Measurements from ENCODE around the gene BACE2. TPM values are rescaled to one million over a fixed set of nuclear protein-coding genes. Genes with fewer than 3 reads are reported as not detected.

The BACE2 gene
- total RNA-seq, 1 donor from 2014 or later: 2.2 TPM

DNA sequence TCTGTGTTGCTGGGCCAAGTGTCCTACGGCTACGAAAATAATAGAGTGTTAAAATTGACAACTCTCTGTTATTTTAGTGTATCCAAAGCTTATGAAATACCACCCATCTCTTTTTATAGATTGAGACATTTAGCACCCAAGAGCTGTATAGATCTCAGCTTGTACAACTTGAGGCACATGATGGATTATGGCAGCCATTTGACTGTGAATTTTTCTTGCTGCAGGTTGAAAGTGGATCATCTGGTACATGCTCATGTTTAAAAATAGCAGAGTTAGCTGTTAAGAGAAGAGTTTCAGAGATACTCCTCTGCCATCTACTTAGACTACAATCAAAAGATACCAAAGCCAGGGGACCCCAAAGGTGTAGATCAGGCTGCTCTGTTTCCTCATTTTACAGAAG is 99.4 kb downstream of the BACE2 start:
- intact Hi-C loops (cut with micrococcal nuclease): no loop called here
- Mint-ChIP-seq H3K9me3 (peaks cover 6% of the 10 kb centered on the region), H3K27ac (no peak overlapping the region), H3K4me3 (ENCODE audit: low read depth) (no peak overlapping the region), H3K4me1 (ENCODE audit: low read depth) (no peaks in the 10 kb centered on the region), H3K27me3 (ENCODE audit: low read depth) (peaks cover 10% of the 10 kb centered on the region), H3K36me3 (ENCODE audit: low read depth) (no peaks in the 10 kb centered on the region)
- DNase-seq (ENCODE audit: low spot score): no peak

DNA sequence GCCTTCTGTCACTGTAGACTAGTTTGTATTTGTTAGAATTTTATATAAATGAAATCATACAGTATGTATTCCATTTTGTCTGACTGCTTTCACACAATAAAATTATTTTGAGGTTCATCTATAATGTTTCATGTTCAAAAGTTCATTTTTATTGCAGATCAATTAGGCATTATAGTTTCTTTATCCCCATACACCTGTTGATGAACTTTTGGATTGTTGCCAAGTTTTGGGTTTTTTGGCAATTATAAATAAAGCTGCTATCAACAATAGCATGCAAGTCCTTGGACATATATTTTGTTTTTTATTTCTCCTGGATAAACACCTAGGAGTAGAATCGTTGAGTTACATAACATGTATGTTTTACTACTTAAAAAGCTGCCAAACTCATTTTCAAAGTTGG is 101.6 kb downstream of the BACE2 start:
- DNase-seq (ENCODE audit: low spot score): no peak
- Mint-ChIP-seq H3K36me3 (ENCODE audit: low read depth) (no peaks in the 10 kb centered on the region), H3K9me3 (peaks cover 14% of the 10 kb centered on the region), H3K4me3 (ENCODE audit: low read depth) (no peak overlapping the region), H3K4me1 (ENCODE audit: low read depth) (no peaks in the 10 kb centered on the region), H3K27me3 (ENCODE audit: low read depth) (peaks cover 5% of the 10 kb centered on the region), H3K27ac (no peak overlapping the region)
- intact Hi-C loops (cut with micrococcal nuclease): no loop called here

DNA sequence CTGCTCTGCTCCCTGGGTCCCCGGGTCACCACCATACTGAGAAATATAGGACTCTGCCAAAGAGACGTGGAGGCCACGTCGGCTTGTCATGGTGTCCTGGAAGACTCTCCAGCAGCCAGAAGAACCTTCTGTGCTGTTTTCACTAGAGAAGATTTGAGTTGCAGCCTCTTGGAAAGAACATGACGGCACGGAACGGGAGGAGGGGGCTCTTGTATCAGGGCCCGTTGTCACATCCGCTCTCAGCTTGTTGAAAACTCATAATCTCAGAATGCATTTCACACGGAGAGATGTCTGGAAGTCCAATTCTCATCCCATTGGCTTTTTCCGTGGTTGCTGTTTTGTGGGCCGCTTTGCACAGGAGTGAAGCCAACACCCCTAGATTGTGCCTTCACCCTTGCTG is 109.2 kb downstream of the BACE2 start:
- H3K9me3 Mint-ChIP-seq: peaks cover 9% of the 10 kb centered on the region
- no peak for DNase-seq (ENCODE audit: low spot score)
- no peak overlapping the region for H3K4me3 Mint-ChIP-seq (ENCODE audit: low read depth)
- no peaks in the 10 kb centered on the region for H3K27me3 Mint-ChIP-seq (ENCODE audit: low read depth)
- no peak overlapping the region for H3K27ac Mint-ChIP-seq
- H3K36me3 Mint-ChIP-seq (ENCODE audit: low read depth): no peaks in the 10 kb centered on the region
- intact Hi-C loops (cut with micrococcal nuclease): no loop called here
- no peaks in the 10 kb centered on the region for H3K4me1 Mint-ChIP-seq (ENCODE audit: low read depth)

DNA sequence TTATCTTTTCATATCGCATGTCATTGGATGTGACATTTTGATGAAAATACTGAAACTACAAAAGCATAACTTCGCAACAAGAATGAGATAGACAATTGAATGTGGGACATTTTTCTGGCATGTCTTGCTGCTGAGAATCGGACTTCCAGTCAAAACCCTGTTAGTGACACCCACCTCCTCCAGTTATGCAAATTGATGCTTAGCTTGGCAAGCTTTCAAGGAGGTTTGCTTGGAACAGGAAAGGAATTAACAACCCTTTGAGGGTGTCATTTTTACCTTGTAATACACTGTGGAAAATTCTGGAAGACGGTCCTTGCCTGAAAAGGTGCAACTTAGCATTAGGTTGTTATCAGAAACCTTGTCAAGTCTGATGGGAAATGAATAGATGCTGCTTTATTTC is 109.9 kb downstream of the BACE2 start:
- Mint-ChIP-seq H3K27me3 (ENCODE audit: low read depth) (peaks cover under 1% of the 10 kb centered on the region), H3K36me3 (ENCODE audit: low read depth) (no peaks in the 10 kb centered on the region), H3K9me3 (peaks cover 3% of the 10 kb centered on the region), H3K4me3 (ENCODE audit: low read depth) (no peak overlapping the region), H3K27ac (no peak overlapping the region), H3K4me1 (ENCODE audit: low read depth) (no peaks in the 10 kb centered on the region)
- intact Hi-C loops (cut with micrococcal nuclease): no loop called here
- DNase-seq (ENCODE audit: low spot score): no peak

DNA sequence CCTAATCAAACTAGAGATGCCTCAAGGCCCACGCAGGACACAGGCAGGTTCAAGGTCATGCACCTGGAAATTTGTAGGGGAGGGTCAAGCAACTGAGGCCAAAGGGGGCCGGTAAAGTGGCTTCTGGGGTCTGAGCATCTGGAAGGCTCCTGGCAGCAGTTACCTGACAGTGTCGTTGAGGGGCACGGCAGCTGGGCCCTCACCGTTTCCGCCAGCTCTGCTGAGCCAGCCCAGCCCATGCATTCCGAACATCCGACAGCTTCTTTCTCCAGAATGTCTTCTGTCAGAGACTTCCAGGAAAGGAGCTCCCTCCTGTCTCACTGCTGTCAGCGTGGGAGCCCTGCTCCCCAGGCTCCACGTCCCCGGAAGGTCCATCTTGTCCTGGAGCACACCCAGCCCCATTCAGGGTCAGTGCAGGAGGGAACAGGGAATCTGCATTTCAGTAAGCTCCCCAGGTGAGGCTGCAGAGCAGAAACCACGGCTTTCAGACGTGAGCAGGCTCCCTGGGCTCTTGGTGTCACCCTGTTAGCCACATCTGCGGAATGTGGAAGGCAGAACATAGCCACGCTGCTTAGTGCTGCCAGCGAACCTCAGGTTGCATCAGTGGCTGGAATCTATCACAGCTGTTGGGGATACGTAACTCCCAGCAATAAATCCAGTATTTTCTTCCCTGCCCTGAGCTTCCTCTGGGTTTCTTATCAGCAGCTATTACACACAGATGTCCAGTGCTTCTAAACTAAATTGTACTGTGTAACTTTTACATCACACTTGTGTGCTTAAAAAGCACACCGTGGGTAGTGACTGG is 112.4 kb downstream of the BACE2 start:
- peaks cover 7% of the 10 kb centered on the region for H3K27me3 Mint-ChIP-seq (ENCODE audit: low read depth)
- no peak for DNase-seq (ENCODE audit: low spot score)
- no peak overlapping the region for H3K27ac Mint-ChIP-seq
- no peaks in the 10 kb centered on the region for H3K36me3 Mint-ChIP-seq (ENCODE audit: low read depth)
- intact Hi-C loops (cut with micrococcal nuclease): no loop called here
- no peaks in the 10 kb centered on the region for H3K4me1 Mint-ChIP-seq (ENCODE audit: low read depth)
- no peaks in the 10 kb centered on the region for H3K9me3 Mint-ChIP-seq
- H3K4me3 Mint-ChIP-seq (ENCODE audit: low read depth): no peak overlapping the region

DNA sequence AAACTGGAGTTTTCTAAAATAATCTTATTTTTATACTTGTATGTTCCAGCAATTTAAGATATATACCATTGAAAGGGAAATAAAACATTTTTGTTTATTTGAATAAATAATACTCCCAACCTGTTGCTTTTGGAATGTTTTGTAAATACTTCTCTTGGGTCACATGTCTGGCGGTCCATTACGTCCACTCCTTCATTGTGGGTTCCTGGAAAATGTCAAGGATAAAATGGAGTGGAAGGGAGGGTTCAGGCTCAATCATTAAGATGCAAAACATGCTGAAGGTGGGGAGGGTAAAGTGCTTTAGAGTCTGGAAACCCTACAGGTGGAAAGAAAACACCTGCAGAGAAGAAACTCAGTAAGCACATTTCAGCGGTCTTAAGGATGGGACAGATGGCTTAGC is 114.5 kb downstream of the BACE2 start:
- H3K36me3 Mint-ChIP-seq (ENCODE audit: low read depth): no peaks in the 10 kb centered on the region
- no peak overlapping the region for H3K27ac Mint-ChIP-seq
- H3K4me1 Mint-ChIP-seq (ENCODE audit: low read depth): no peaks in the 10 kb centered on the region
- intact Hi-C loops (cut with micrococcal nuclease): no loop called here
- H3K9me3 Mint-ChIP-seq: no peaks in the 10 kb centered on the region
- no peak for DNase-seq (ENCODE audit: low spot score)
- peaks cover 12% of the 10 kb centered on the region for H3K27me3 Mint-ChIP-seq (ENCODE audit: low read depth)
- no peak overlapping the region for H3K4me3 Mint-ChIP-seq (ENCODE audit: low read depth)

DNA sequence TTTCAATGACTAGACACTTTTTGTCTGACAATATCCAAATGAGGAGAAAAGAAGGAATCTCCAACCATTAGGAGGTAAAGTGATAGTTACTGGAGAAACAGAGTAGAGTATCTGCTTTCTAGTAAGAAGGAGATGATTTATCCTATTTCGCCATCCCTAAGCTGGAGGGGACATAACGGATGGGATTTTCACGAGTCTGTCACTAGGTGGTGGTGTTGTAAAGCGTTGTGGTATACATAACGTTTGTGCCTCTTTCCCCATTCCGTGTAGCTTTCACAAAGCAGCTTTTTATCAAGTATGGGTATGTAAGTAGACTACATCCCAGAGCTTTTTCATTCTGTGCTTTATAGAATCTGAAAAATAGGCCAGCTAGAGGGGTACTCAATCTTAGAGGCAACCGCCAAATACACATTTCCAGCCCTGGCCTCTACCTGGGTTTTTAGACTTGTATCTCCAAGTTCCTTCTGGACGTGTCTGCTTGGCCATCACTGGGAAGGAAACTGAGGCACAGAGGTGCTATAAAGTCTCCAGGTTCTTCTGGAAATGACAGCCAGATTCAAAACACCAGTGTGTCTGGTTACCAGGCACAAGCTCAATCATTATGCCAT is 115.4 kb downstream of the BACE2 start:
- no peak overlapping the region for H3K27ac Mint-ChIP-seq
- H3K36me3 Mint-ChIP-seq (ENCODE audit: low read depth): no peaks in the 10 kb centered on the region
- no peaks in the 10 kb centered on the region for H3K4me1 Mint-ChIP-seq (ENCODE audit: low read depth)
- intact Hi-C loops (cut with micrococcal nuclease): loop anchor here (1.0 kb wide), 1 partner anchor 177 kb away; no protein-coding TSS in a partner anchor
- H3K27me3 Mint-ChIP-seq (ENCODE audit: low read depth): peaks cover 19% of the 10 kb centered on the region
- no peak overlapping the region for H3K4me3 Mint-ChIP-seq (ENCODE audit: low read depth)
- peak; percentile 20 for DNase-seq (ENCODE audit: low spot score)
- no peaks in the 10 kb centered on the region for H3K9me3 Mint-ChIP-seq

DNA sequence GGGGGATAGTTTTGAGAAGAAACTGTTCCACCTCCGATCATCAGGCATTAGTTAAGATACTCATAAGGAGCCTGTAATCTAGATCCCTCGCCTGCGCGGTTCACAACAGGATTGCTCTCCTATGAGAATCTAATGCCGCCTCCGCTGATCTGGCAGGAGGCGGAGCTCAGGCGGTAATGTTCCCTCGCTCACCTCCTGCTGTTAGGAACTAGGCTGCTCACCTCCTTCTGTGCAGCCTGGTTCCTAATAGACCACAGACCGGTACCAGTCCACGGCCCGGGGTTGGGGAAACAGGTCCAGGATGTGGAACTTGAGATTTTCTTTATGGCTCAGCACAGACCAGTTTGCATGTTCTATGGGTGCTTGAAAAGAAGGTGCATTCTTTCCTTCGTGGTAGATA is 121.5 kb downstream of the BACE2 start:
- intact Hi-C loops (cut with micrococcal nuclease): no loop called here
- Mint-ChIP-seq H3K4me3 (ENCODE audit: low read depth) (no peak overlapping the region), H3K4me1 (ENCODE audit: low read depth) (peaks cover 3% of the 10 kb centered on the region), H3K9me3 (no peaks in the 10 kb centered on the region), H3K36me3 (ENCODE audit: low read depth) (no peaks in the 10 kb centered on the region), H3K27me3 (ENCODE audit: low read depth) (peaks cover 33% of the 10 kb centered on the region), H3K27ac (no peak overlapping the region)
- no peak for DNase-seq (ENCODE audit: low spot score)

DNA sequence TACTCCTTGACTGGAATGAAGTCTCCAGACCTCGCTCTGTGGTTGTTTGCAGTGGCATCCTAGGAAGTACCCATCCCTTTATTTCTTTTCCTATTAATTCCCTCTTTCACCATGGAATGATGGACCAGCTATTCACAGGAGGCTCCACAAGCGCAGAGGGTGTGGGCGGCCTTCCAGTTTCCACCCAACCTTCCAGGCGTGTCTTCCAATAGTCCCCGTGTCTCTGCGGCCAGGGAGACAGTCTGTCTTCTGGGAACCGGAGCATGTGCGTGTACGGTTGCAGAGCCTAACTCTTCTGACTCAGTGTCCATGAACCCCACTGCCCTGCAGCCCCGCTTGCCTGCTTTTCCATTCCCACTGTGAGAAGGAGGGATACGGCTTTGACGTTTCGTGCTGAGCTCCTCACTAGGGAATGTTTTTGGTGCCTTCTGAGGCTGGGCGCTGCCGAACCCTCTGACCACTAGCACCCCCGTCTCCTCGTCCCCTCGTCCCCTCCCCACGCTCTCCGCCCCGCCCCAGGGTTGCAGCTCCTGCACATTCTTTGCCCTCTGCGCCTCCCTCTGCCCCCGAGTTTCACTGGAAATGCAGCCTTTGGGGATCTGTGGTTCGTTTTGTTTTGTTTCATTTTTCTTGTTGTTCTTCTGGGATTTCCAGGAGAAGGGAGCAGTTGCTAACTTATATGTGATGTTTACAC is 122.3 kb downstream of the BACE2 start:
- Mint-ChIP-seq H3K4me3 (ENCODE audit: low read depth) (no peak overlapping the region), H3K27ac (no peak overlapping the region)

DNA sequence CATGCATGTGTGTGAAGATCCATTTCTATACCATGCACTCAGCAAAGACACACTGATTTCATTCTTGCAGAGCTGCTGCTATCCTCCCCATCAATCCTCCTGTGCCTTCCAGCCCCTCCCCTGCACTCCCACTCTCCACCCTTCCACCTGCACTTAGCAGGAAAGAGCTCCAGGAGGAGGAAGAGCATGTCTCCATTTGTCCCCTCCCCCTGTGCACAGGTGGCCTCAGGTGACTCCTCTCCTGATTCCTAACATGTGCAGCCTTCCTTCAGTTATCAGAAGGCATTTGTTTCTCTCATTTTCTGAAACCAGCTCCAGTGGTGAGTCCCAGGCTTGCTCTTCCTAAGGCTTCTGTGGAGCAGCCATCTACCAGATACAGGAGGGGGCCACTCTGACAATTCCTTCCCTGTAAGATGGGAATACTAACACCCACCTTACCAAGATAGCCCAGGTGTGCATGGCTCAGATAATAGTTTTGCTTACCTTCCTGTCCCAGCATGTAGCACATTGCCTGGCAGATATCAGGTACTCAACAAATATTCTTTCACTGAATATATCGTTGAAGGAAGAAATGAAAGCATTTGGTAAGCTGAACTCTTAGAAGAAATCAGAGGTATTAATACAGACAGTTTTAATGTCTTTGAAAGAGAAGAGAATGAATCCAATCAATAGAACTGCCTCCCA is 126.7 kb downstream of the BACE2 start:
- Mint-ChIP-seq H3K27me3 (ENCODE audit: low read depth) (peaks cover 22% of the 10 kb centered on the region), H3K36me3 (ENCODE audit: low read depth) (no peaks in the 10 kb centered on the region), H3K4me1 (ENCODE audit: low read depth) (peaks cover 3% of the 10 kb centered on the region)

More for the DNA sequence above, 122.3 kb downstream of the BACE2 start:
- DNase-seq (ENCODE audit: low spot score): no peak
- intact Hi-C loops (cut with micrococcal nuclease): no loop called here
- Mint-ChIP-seq H3K4me1 (ENCODE audit: low read depth) (peaks cover 3% of the 10 kb centered on the region), H3K9me3 (no peaks in the 10 kb centered on the region), H3K27me3 (ENCODE audit: low read depth) (peaks cover 33% of the 10 kb centered on the region), H3K36me3 (ENCODE audit: low read depth) (no peaks in the 10 kb centered on the region)

DNA sequence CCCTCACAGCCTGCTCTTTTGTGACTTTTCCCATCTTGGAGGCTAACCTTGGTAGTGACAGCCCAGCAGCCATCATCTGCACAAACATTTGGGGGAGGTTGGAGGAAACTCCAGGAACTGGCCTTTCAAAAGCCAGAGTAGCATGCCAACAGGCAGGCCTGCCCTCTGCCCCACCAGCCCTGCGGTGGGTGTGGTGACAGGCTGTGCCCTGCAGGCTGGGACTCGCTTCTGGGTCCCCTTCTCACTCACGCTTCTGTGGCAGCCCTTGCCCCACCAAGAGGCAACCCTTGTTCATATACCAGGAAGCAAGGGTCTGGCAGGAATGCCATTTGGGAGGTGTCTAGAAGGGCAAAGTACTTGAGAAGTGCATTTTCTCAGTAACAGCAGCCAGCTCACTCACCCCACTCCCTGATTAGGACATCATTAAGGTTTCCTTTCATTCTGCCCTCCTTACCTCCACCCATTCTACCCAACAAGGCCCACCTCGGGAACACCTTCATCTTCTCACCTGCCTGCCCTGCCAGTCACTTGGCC is 127.8 kb downstream of the BACE2 start:
- Mint-ChIP-seq H3K27ac (no peak overlapping the region), H3K4me3 (ENCODE audit: low read depth) (no peak overlapping the region), H3K4me1 (ENCODE audit: low read depth) (peaks cover 3% of the 10 kb centered on the region), H3K9me3 (no peaks in the 10 kb centered on the region), H3K27me3 (ENCODE audit: low read depth) (peaks cover 16% of the 10 kb centered on the region), H3K36me3 (ENCODE audit: low read depth) (no peaks in the 10 kb centered on the region)
- intact Hi-C loops (cut with micrococcal nuclease): no loop called here
- no peak for DNase-seq (ENCODE audit: low spot score)

More for the DNA sequence above, 126.7 kb downstream of the BACE2 start:
- intact Hi-C loops (cut with micrococcal nuclease): no loop called here
- H3K4me3 Mint-ChIP-seq (ENCODE audit: low read depth): no peak overlapping the region
- H3K27ac Mint-ChIP-seq: no peak overlapping the region
- no peak for DNase-seq (ENCODE audit: low spot score)
- no peaks in the 10 kb centered on the region for H3K9me3 Mint-ChIP-seq

DNA sequence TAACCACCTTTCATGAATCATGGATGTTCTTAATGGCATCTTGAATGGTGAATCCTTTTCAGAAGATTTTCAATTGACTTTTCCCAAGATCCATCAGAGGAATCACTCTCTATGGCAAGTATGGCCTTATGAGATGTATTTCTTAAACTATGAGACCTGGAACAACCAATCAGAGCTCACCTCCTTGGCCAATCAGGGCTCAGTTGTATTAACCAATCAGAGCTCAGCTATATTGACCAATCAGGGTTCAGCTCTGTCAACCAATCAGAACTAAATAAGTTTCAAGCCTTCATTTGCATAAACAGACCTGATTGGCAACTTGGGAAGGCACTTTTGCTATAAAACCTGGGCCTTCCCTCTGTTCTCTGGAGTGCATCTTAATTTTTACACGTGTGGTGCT is 135.0 kb downstream of the BACE2 start:
- Mint-ChIP-seq H3K4me3 (ENCODE audit: low read depth) (no peak overlapping the region), H3K4me1 (ENCODE audit: low read depth) (no peaks in the 10 kb centered on the region), H3K27me3 (ENCODE audit: low read depth) (peaks cover 17% of the 10 kb centered on the region), H3K36me3 (ENCODE audit: low read depth) (no peaks in the 10 kb centered on the region), H3K27ac (no peak overlapping the region), H3K9me3 (peaks cover 6% of the 10 kb centered on the region)
- intact Hi-C loops (cut with micrococcal nuclease): no loop called here
- DNase-seq (ENCODE audit: low spot score): no peak

All from activated T-helper 2 cell treated with anti-CD3 and anti-CD28 coated beads, Interferon-gamma antibody, Interleukin-2, Interleukin-4, amounts not matched to agents 10 μg/mL and 5 μg/mL and 100 μg/mL, durations not matched to agents 14 hours and 24 hours and 36 hours (primary cell).